Measurements from ENCODE around the gene TINAGL1.

TINAGL1 gene
- total RNA-seq = 0 reads per million in 2 donors

- DNase-seq = no peak
Observed at GRCh38 chr1:31576201-31576669, at the start of gene TINAGL1. TINAGL1 (plus strand) TSS chr1:31576515; CDS start chr1:31577149, 634 bp downstream.

- DNase-seq = no peak
Observed at GRCh38 chr1:31529999-31530684, 46.2 kb upstream of the TINAGL1 start.

DNA sequence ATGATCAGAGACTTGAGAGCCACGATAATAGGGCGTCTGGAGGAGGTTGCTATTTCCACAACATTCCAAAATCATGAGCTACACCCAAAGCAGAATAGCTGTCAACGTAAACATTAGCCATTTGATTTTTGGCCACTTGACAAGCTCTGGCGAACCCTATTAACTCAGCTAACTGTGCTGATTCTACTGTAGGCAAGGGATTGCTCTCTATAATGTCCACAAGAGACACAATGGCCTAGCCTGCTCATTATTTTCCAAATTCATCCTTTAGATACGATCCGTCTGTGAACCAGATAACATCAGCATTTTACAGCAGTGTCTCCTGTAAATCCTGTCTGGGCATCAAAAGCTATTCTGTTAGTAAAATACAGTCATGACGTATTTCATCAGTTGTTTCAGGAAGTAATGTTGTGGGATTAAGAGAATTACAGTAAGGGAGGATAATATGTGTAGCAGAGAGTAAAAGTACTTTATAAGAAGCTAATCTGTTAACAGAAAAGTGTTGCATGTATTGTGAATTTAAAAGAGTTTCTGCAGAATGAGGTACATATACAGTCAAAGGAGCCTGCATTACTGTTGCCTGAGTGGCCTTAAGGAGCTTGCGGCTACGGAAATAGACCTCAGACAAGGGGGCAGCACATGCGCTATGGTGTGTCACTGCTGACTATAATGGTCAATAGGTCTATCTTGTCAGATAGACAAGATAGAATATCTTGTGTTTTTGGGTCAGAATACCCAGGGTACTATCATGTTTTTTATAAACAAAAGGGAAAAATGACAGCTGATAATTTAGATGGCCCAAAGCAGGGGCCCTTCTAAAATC, 44.9 kb upstream of the TINAGL1 start:
- no peak for DNase-seq

GRCh38 chr1:31532173-31532572, 44.1 kb upstream of the TINAGL1 start:
- no peak for DNase-seq

- DNase-seq = no peak
Observed at GRCh38 chr1:31535561-31535960, 40.8 kb upstream of the TINAGL1 start.

DNA sequence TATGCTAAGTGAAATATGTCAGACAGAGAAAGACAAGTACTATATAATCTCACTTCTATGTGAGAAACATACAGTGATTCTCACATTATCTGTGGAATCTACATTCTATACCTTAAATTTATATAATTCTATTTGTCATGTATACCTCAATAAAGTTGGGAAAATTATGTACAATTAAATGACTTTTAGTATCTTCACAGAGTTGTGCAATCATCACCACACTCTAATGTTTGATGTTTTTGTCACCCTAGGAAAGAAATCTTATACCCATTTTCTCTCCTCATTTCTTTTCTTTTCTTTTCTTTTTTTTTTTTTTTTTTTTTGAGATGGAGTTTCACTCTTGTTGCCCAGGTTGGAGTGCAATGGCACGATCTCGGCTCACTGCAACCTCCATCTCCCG, 37.0 kb upstream of the TINAGL1 start:
- no peak for DNase-seq

- DNase-seq = no peak
Observed at GRCh38 chr1:31541194-31541593, 35.1 kb upstream of the TINAGL1 start.

- DNase-seq = no peak
Observed at GRCh38 chr1:31545927-31546540, 30.3 kb upstream of the TINAGL1 start.

DNA sequence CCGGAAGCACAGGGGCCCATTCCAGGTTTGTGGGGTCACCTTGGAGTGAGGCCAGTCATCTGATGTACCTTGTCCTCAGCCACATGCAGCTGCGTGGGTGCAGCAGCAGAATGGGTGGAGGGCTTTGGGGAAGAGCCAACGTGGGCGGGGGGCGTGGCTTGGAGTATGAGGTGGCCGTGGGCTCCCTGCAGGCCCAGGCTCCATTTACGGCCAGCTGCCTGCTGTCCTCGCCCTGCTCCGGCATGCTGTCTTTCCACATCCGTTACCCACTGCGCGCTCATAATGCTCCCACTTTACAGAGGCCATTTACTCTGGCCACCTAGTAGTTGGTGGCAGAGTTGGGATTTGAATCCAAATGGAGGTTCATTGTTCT, 27.8 kb upstream of the TINAGL1 start:
- DNase-seq = no peak

- no peak for DNase-seq
Observed at GRCh38 chr1:31548907-31549808, 27.2 kb upstream of the TINAGL1 start.

DNA sequence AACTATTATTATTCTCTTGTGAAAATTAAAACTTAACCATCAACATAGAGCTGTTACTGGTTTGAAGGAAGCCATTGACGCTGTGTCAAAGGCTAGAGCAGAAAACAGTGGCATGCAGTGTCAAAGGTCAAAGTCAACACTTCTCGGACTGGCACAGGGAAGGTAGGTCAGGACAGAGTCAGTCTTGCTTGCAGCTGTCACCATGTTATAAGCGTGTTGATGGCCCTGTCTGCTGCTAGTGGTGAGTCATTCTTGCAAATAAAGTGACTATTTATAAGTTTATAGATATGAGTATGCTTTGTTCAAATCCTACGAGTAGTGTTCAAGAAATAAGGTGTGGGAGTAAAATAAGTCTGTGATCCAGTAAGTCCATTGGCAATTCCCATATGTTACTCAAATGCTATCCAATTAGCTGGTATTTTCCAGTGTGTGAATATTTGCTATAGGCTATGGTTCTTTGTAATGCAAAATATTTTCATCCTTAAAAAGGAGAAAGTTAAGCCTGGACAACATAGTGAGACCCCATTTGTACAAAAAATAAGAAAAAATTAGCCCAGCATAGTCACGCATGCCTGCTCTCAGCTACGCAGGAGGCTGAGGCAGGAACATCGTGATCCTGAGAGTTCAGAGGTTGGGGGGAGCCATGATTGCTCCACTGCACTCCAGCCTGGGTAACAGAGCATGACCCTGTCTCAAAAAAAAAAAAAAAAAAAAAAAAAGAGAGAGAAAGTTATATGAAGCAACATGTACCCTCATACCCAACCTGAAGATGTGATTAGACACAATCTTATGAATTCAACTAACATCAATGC, 26.3 kb upstream of the TINAGL1 start:
- DNase-seq = no peak

DNA sequence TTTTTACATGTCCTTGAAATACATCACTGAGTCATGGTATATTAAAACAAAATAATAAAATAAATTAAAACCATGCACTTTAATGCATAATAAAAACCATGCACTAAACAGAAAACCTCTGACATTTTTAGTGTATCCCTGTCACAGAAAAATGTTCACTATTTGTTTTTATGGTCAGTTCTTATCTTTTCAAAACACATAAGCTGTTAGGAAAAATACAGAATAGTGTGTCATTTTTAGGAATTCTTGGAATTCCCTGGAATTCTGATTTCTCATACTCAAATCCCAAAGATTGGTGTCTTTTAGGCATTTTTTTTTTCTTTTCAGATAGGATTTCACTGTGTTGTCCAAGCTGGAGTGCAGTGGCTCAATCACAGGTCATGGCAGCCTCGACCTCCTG, 25.1 kb upstream of the TINAGL1 start:
- DNase-seq = no peak

DNA sequence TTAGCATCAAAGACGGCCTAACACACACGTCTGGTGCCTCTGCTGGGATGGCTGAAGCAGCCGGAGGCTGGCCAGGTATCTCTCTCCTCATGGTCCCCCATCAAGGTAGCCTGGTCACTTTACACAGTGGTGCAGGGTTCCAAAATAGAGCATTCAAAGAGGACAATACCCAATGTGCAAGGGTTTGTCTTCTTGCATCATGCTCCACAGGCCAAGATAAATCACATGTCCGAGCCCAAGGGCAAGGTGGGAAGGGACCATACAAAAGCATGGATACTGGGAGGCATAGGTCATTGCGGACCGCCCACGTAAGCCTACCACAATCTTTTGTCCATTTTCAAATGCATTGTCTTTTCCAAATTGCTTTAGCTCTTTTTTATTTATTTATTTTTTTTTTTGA, 23.8 kb upstream of the TINAGL1 start:
- no peak for DNase-seq

DNA sequence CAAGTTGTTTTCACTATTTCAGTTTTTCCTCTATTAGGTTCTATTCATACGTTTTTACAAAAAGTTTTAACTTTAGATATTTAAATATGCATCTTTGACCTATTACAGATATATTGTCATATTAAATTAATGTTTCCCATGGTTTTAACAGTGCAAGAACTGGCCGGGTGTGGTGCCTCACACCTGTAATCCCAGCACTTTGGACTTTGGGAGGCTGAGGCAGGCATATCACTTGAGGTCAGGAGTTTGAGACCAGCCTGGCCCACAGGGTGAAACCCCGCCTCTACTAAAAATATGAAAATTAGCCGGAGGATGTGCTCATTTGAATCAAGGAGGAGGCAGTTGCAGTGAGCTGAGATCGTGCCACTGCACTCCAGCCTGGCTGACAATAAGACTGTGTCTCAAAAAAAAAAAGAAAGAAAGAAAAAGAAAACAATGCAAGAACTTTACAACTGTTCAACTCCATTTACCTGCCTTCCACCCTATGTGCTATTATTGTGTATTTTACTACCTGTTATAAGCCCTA, 19.8 kb upstream of the TINAGL1 start:
- no peak for DNase-seq

DNA sequence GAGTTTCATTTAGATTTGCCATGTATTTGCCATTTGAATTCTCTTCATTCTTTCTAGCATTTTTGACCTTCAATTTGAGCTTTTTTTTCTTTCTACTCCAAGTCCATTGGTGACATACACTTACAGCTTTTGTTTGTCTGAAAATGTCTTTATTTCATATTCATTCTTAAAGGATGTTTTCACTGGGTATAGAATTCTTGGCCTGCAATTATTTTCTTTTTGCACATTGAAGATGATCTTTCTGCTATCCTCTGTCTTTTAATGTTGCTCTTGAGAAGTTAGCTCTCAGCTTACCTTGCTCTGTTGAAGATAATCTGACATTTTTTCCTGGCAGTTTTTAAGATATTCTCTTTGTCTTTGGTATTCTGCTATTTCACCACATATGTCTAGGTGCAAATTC, 16.6 kb upstream of the TINAGL1 start:
- DNase-seq = no peak

- DNase-seq = no peak
Observed at GRCh38 chr1:31560394-31560793, 15.9 kb upstream of the TINAGL1 start.

DNA sequence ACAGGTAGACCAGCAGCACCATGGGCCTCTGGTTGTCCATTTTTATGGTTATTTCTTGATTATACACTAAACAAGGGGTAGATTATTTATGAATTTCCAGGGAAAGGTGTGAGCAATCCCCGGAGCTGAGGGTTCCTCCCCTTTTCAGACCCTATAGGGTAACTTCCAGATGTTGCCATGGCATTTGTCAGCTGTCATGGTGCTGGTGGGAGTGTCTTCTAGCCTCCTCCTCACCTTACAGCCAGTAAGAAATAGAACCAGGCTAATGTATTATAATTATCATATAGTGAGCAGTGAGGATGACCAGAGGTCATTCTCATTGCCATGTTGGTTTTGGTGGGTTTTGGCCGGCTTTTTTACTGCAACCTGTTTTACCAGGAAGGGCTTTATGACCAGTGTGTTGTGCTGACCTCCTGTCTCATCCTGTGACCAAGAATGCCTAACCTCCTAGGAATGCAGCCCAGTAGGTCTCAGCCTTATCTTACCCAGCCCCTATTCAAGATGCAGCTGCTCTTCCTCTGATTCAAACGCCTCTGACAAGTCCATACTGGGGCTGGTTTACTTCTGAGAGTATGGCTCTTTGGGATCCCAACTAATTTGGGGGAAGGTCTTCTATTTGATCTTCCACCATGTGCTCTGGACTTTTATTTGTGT, 13.5 kb upstream of the TINAGL1 start:
- DNase-seq = no peak

GRCh38 chr1:31564606-31564989, 11.7 kb upstream of the TINAGL1 start:
- DNase-seq = no peak

DNA sequence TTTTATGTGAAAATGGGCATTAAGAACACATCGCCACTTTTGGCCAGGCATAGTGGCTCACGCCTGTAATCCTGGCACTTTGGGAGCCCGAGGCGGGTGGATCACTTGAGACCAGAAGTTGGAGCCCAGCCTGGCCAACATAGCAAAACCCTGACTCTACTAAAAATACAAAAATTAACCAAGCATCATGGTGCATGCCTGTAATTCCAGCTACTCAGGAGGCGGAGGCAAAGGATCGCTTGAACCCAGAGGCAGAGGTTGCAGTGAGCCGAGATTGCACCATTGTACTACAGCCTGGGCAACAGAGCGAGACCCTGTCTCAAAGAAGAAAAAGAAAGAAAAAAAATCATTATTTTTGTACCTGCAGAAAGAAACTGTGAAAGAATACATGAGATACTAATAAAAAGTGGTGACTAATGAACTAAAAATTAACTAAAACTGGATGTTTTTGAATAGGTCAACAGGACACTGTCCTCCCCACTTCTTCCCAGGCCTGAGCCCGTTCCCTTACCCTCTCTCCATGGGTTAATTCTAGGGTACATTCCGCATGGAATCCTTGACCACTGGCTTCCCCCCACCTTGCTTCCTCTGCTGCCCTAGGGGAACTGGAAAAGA, 8.3 kb upstream of the TINAGL1 start:
- no peak for DNase-seq

GRCh38 chr1:31568895-31569595, 7.3 kb upstream of the TINAGL1 start:
- DNase-seq = no peak

Measured in activated gamma-delta T cell (primary cell).